ENCODE data around the gene GATB.

Gene GATB

GRCh38 chr4:151766691-151767090, 5.9 kb upstream of the GATB start:
- Histone ChIP-seq H2AFZ (ENCODE audit: low read length) (no peak overlapping the region), H3K27ac (ENCODE audit: low read depth, low read length, poor library complexity, severe bottlenecking) (no peak overlapping the region), H4K20me1 (ENCODE audit: insufficient read depth, low read length) (no peaks in the 10 kb centered on the region), H3F3A (ENCODE audit: insufficient read depth, low read length) (no peaks in the 10 kb centered on the region), H3K79me2 (ENCODE audit: insufficient read depth, low read length) (no peaks in the 10 kb centered on the region), H3K4me3 (ENCODE audit: low read depth, low read length, poor library complexity, severe bottlenecking) (no peak overlapping the region), H3K36me3 (ENCODE audit: insufficient read depth, low read length) (no peaks in the 10 kb centered on the region), H3K4me1 (ENCODE audit: insufficient read depth, low read length, severe bottlenecking) (no peaks in the 10 kb centered on the region), H3K9me3 (ENCODE audit: low read length) (no peaks in the 10 kb centered on the region), H3K27me3 (ENCODE audit: insufficient read depth, low read length) (no peaks in the 10 kb centered on the region), H3K4me2 (ENCODE audit: low read length) (no peak overlapping the region), H3K9ac (ENCODE audit: low read length) (no peak overlapping the region), H3K9me2 (ENCODE audit: low read depth, low read length) (no peaks in the 10 kb centered on the region)
- TF ChIP-seq EZH2 (IDR thresholded peaks at IDR 0.05; ENCODE audit: borderline replicate concordance, low read length) = no peak
- TF ChIP-seq CTCF (IDR thresholded peaks at IDR 0.05; ENCODE audit: low read length) = peak; percentile 40; the same call in 1 of the 2 replicates

- H3K4me3 ChIP-seq (ENCODE audit: low read depth, low read length, poor library complexity, severe bottlenecking) = peak overlapping the region; percentile 91
- H3K27me3 ChIP-seq (ENCODE audit: insufficient read depth, low read length) = no peaks in the 10 kb centered on the region
- no peaks in the 10 kb centered on the region for H3K9me3 ChIP-seq (ENCODE audit: low read length)
- no peak overlapping the region for H3K27ac ChIP-seq (ENCODE audit: low read depth, low read length, poor library complexity, severe bottlenecking)
- no peak for TF ChIP-seq EZH2 (IDR thresholded peaks at IDR 0.05; ENCODE audit: borderline replicate concordance, low read length)
- no peak for TF ChIP-seq CTCF (IDR thresholded peaks at IDR 0.05; ENCODE audit: low read length)
- H3K9ac ChIP-seq (ENCODE audit: low read length) = peak overlapping the region; percentile 76; the same call in 1 of the 2 replicates
- peaks cover 9% of the 10 kb centered on the region; the same call in 1 of the 2 replicates for H3K36me3 ChIP-seq (ENCODE audit: insufficient read depth, low read length)
- peaks cover 14% of the 10 kb centered on the region for H3K4me1 ChIP-seq (ENCODE audit: insufficient read depth, low read length, severe bottlenecking)
- H2AFZ ChIP-seq (ENCODE audit: low read length) = peak overlapping the region; percentile 72; the same call in 1 of the 2 replicates
- H3K9me2 ChIP-seq (ENCODE audit: low read depth, low read length) = no peaks in the 10 kb centered on the region
- no peaks in the 10 kb centered on the region for H4K20me1 ChIP-seq (ENCODE audit: insufficient read depth, low read length)
- H3K79me2 ChIP-seq (ENCODE audit: insufficient read depth, low read length) = no peaks in the 10 kb centered on the region
- no peaks in the 10 kb centered on the region for H3F3A ChIP-seq (ENCODE audit: insufficient read depth, low read length)
- H3K4me2 ChIP-seq (ENCODE audit: low read length) = peak overlapping the region; percentile 97
These were observed 805 bp downstream of the GATB start for GRCh38 chr4:151760002-151760401.

GRCh38 chr4:151753056-151753455, 7.8 kb downstream of the GATB start:
- Histone ChIP-seq H4K20me1 (ENCODE audit: insufficient read depth, low read length) (no peaks in the 10 kb centered on the region), H3K4me1 (ENCODE audit: insufficient read depth, low read length, severe bottlenecking) (no peaks in the 10 kb centered on the region), H3K9me3 (ENCODE audit: low read length) (no peaks in the 10 kb centered on the region), H3K79me2 (ENCODE audit: insufficient read depth, low read length) (no peaks in the 10 kb centered on the region), H3K36me3 (ENCODE audit: insufficient read depth, low read length) (peaks cover 13% of the 10 kb centered on the region; the same call in 1 of the 2 replicates), H3K9me2 (ENCODE audit: low read depth, low read length) (no peaks in the 10 kb centered on the region), H3K4me2 (ENCODE audit: low read length) (no peak overlapping the region), H3K27me3 (ENCODE audit: insufficient read depth, low read length) (no peaks in the 10 kb centered on the region), H3F3A (ENCODE audit: insufficient read depth, low read length) (no peaks in the 10 kb centered on the region), H3K9ac (ENCODE audit: low read length) (no peak overlapping the region), H3K4me3 (ENCODE audit: low read depth, low read length, poor library complexity, severe bottlenecking) (no peak overlapping the region), H2AFZ (ENCODE audit: low read length) (no peak overlapping the region), H3K27ac (ENCODE audit: low read depth, low read length, poor library complexity, severe bottlenecking) (no peak overlapping the region)
- TF ChIP-seq CTCF (IDR thresholded peaks at IDR 0.05; ENCODE audit: low read length) = no peak
- TF ChIP-seq EZH2 (IDR thresholded peaks at IDR 0.05; ENCODE audit: borderline replicate concordance, low read length) = no peak
